HL-60 (cell line): ENCODE results near the gene SFI1.
"Not testable (repeated sequence)": the region's sequence is repeated elsewhere in the genome, so short reads cannot be mapped to it uniquely, and the experiment has no call there.

Source experiments
- DNase-seq, 2 experiments: peaks; one replicate each; pipeline ENCODE4 v3.0.0-alpha.2; 2010 to 2020; ENCODE audit warnings: low read depth in 1 of 2, low spot score in 1 of 2
- H3K27ac ChIP-seq: fragments of 250-450 bp; sonication (Bioruptor Pico); replicated peaks from 2 replicates; pipeline ENCODE4 v1.5.1; 2020; ENCODE audit warnings: mild to moderate bottlenecking, moderate library complexity
- H3K27me3 ChIP-seq: fragments of 250-450 bp; sonication (Bioruptor Pico); 2 replicates; pipeline ENCODE4 v1.5.1; 2021; ENCODE audit warnings: mild to moderate bottlenecking, moderate library complexity; ENCODE audit not compliant: insufficient read depth, poor library complexity, severe bottlenecking
- H3K4me3 ChIP-seq: replicated peaks from 2 replicates; pipeline ENCODE4 v1.5.1; 2011; ENCODE audit warnings: mild to moderate bottlenecking, control low read depth, low read length; ENCODE audit not compliant: insufficient read depth
- CTCF ChIP-seq: IDR thresholded peaks from one replicate; pipeline ENCODE4 v1.5.1; 2011; ENCODE audit warnings: low read length, control low read depth, inconsistent platforms; ENCODE audit not compliant: insufficient read depth
- GABPA ChIP-seq: IDR thresholded peaks from 2 replicates; pipeline ENCODE4 v1.6.1; 2012; ENCODE audit warnings: low read depth
- POLR2AphosphoS5 ChIP-seq: IDR thresholded peaks from 2 replicates; pipeline ENCODE4 v1.6.1; 2012; ENCODE audit warnings: low read depth
- REST ChIP-seq: IDR thresholded peaks from 2 replicates; pipeline ENCODE4 v1.6.1; 2012; ENCODE audit warnings: low read depth; ENCODE audit not compliant: insufficient replicate concordance
- SPI1 ChIP-seq: IDR thresholded peaks from 2 replicates; pipeline ENCODE4 v1.6.1; 2012; ENCODE audit warnings: low read depth, mild to moderate bottlenecking, borderline replicate concordance

Gene SFI1

DNA sequence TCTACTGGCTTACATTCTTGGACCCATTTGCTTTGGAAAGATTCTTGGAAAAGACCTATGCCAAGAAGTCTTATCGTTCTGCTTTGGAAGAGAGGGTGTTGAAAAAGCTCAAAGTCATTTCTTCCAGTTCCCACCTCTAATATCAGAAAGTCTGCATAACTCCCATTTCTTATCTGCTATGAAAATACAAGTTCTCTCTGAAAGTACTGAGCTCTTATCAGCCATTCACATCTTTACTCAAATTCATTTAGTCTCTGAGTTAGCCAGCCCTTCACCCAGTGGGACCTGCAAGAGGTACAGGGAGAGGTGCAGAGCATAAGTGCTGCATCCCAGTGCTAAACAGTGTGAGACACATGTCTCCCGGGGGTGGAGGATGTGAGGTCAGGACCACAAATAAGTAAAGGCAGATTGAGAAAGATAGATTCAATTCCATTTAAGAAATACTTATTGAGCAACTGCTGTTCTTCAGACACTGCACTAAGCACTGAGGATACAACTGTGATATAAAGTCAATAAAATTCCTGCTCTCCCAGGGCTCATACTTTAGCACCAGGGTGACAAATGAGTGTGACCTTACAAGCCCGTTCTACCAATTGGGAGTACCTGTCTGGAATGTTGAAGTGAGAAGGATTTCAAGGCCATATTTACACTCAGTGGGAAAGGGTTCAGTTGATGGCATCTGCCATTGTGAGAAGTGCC, 89.0 kb downstream of the SFI1 start:
- DNase-seq, result peak; percentile 20 to 44
- TF ChIP-seq REST (no peak), POLR2AphosphoS5 (no peak)
- Histone ChIP-seq H3K27ac (0 out of 2 replicates have a peak overlapping the region, but pooled peaks have one; percentile 6), H3K27me3 (no peaks in the 10 kb centered on the region), H3K4me3 (no peak overlapping the region)

DNA sequence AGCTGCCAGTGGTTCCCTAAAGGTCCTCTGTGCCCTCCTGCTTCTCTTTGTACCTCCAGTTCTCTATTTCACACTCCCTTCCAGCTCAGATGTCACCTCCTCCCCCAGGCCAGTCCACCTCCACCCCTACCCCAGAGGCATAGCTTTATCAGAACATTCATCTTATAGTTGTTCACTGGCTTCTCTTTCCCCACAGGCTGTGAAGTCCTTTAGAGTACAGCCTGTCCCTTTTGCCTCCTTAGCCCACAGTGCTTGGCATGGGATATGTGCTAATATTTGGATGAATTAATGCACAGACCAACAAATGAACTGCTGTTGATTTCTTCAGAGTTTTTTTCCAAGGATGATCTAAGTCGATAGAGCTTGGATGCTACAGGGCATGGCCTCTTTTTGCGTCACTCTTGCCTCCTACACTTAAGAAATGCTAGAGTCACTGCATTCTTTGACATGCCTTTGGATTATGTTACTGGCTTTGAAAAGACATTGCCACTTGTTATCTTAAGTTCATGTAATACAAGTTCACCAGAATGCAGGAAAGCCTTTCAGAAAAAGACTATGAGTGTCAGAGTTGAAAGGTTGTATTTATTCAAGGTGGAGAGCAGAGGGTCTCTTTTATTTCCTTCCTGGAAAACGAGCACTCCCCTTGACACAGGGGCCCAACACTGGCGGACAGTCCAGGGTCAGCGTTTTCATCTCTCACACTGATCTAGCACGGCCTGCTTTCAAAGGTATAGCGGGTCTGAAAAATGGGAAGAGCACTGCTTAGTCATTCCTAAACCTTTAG, 90.0 kb downstream of the SFI1 start:
- no peak for TF ChIP-seq REST
- TF ChIP-seq GABPA, result no peak
- TF ChIP-seq SPI1, result no peak
- no peak for TF ChIP-seq CTCF
- no peak for TF ChIP-seq POLR2AphosphoS5

GRCh38 chr22:31588970-31589675, 92.8 kb downstream of the SFI1 start:
- TF ChIP-seq CTCF, result no peak
- TF ChIP-seq SPI1, result no peak
- H3K27ac ChIP-seq, result no peak overlapping the region
- H3K4me3 ChIP-seq, result no peak overlapping the region
- no peak for DNase-seq
- no peaks in the 10 kb centered on the region for H3K27me3 ChIP-seq

More for the DNA sequence above, 90.0 kb downstream of the SFI1 start:
- H3K4me3 ChIP-seq, result no peak overlapping the region
- H3K27me3 ChIP-seq, result no peaks in the 10 kb centered on the region
- H3K27ac ChIP-seq, result peak overlapping the region; percentile 29
- DNase-seq, result peak in 1 of 2 experiments; percentile 30

- H3K27ac ChIP-seq, H3K27me3 ChIP-seq, H3K4me3 ChIP-seq, DNase-seq: not testable (repeated sequence)
Observed at GRCh38 chr22:31590161-31590560, 93.8 kb downstream of the SFI1 start.
